ENCODE data around the gene SLCO1A2. TPM values are rescaled to one million over a fixed set of nuclear protein-coding genes. Genes with fewer than 3 reads are reported as not detected.

The SLCO1A2 gene
- total and polyA plus RNA-seq, 2 of the 13 experiments (the other 11 are each of a cell fraction or from before 2014, with no cell fraction given), result not detected

DNA sequence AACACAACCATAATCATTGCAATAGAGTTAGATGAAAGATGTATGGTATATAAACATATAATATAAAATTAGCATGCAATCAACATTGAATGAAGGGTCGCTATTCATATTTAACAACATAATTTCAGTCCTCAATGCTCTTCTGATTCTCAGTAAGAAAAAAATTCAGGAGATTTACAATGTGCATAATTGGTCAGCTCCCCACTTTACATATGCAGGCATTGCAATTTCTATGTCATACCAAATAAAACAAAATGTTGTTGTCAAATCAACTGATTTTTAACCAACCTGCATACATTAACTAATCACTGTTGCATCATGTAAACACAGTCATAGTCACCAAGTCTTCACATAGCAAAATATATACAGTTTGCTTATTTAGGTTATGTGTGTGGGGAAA lies 5.2 kb upstream of the SLCO1A2 start:
- FAIRE-seq (no peak), DNase-seq (ENCODE audit: low spot score) (no peak), ATAC-seq (no peak)
- H3K4me1 ChIP-seq (ENCODE audit: insufficient read depth, low read length), result 0 out of 2 replicates have a peak, but pooled peaks cover 7% of the 10 kb centered on the region
- no peak overlapping the region for H3K4me3 ChIP-seq (replicated peaks in 1 of 3; ENCODE audit: insufficient read depth in 1 of 3, low read depth in 2 of 3, low read length in 3 of 3)
- H3K9me3 ChIP-seq (ENCODE audit: low read length), result no peaks in the 10 kb centered on the region
- no peak overlapping the region for H2AFZ ChIP-seq (ENCODE audit: low read length)
- no peaks in the 10 kb centered on the region for H3K36me3 ChIP-seq (replicated peaks in 1 of 2; ENCODE audit: control insufficient read depth in 1 of 2, insufficient read depth in 2 of 2, low read length in 2 of 2)
- in situ Hi-C loops (cut with HindIII; ENCODE audit: extremely low pct_ligation_motif_present, low pct_unique_long_range_greater_than_20kb), result no loop called here
- no peak overlapping the region for H3K27ac ChIP-seq (ENCODE audit: extremely low read length, insufficient read depth, low read length)
- no peaks in the 10 kb centered on the region for H4K20me1 ChIP-seq (ENCODE audit: insufficient read depth, low read length)
- intact Hi-C loops (cut with micrococcal nuclease; ENCODE audit: unreplicated experiment), result no loop called here
- H3K4me2 ChIP-seq (ENCODE audit: low read depth, low read length), result no peak overlapping the region
- H3K27me3 ChIP-seq (ENCODE audit: control insufficient read depth in 1 of 2, insufficient read depth in 2 of 2, low read length in 2 of 2), result no peaks in the 10 kb centered on the region
- ChIA-PET CTCF (ENCODE audit: low intra/inter-chr PET ratio, low total read pairs) (no interaction called here), POLR2A (no interaction called here)
- TF ChIP-seq SOX13 (IDR thresholded peaks at IDR 0.05) (no peak), SOX13 (CRISPR knock-in tag; conservative IDR thresholded peaks at IDR 0.05 in 1 of 2, IDR thresholded peaks at IDR 0.05 in 1 of 2) (no peak), DR1 (CRISPR knock-in tag; IDR thresholded peaks at IDR 0.05) (no peak), ZNF354B (CRISPR knock-in tag; IDR thresholded peaks at IDR 0.05) (no peak), TBX2 (CRISPR knock-in tag; IDR thresholded peaks at IDR 0.05; ENCODE audit: borderline replicate concordance) (no peak), NCOA5 (CRISPR knock-in tag; IDR thresholded peaks at IDR 0.05) (no peak), ZNF709 (CRISPR knock-in tag; IDR thresholded peaks at IDR 0.05) (no peak), ZNF234 (CRISPR knock-in tag; conservative IDR thresholded peaks at IDR 0.05) (no peak), GTF3A (CRISPR knock-in tag; conservative IDR thresholded peaks at IDR 0.05) (no peak), ZNF256 (CRISPR knock-in tag; conservative IDR thresholded peaks at IDR 0.05) (no peak), HNRNPLL (IDR thresholded peaks at IDR 0.05; ENCODE audit: low read depth, low read length, poor library complexity, severe bottlenecking) (no peak), ZBTB38 (CRISPR knock-in tag; IDR thresholded peaks at IDR 0.05) (no peak), ISL2 (CRISPR knock-in tag; IDR thresholded peaks at IDR 0.05) (no peak)
- TF ChIP-seq, protein P1, sequence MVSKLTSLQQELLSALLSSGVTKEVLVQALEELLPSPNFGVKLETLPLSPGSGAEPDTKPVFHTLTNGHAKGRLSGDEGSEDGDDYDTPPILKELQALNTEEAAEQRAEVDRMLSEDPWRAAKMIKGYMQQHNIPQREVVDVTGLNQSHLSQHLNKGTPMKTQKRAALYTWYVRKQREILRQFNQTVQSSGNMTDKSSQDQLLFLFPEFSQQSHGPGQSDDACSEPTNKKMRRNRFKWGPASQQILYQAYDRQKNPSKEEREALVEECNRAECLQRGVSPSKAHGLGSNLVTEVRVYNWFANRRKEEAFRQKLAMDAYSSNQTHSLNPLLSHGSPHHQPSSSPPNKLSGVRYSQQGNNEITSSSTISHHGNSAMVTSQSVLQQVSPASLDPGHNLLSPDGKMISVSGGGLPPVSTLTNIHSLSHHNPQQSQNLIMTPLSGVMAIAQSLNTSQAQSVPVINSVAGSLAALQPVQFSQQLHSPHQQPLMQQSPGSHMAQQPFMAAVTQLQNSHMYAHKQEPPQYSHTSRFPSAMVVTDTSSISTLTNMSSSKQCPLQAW (CRISPR knock-in tag; IDR thresholded peaks at IDR 0.05), result no peak
- H3K9ac ChIP-seq (ENCODE audit: insufficient read depth, low read depth, low read length), result no peak overlapping the region
- no peaks in the 10 kb centered on the region for H3K79me2 ChIP-seq (ENCODE audit: insufficient read depth, low read length)
- no TSS peak for BruUV-seq (replicated peaks)
- 4% methylated on average over 1 of the region's 1 CpG for WGBS (ENCODE audit: low lambda C conversion rate)
